ENCODE data around the gene XPO1.
"Not testable (repeated sequence)": the region's sequence is repeated elsewhere in the genome, so short reads cannot be mapped to it uniquely, and the experiment has no call there.

The XPO1 gene

GRCh38 chr2:61538200-61538919, at the start of gene XPO1:
Gene XPO1, minus strand, starts transcription at chr2:61538356. Its CDS starts 4,459 bp downstream, at chr2:61533897.
- DNase-seq, result peak; percentile 99

- not testable (repeated sequence) for DNase-seq
Observed at GRCh38 chr2:61586928-61587327, 48.8 kb upstream of the XPO1 start.

GRCh38 chr2:61585383-61585782, 47.2 kb upstream of the XPO1 start:
- DNase-seq, result no peak

GRCh38 chr2:61584368-61584767, 46.2 kb upstream of the XPO1 start:
- DNase-seq, result not testable (repeated sequence)

GRCh38 chr2:61582165-61582564, 44.0 kb upstream of the XPO1 start:
- no peak for DNase-seq

GRCh38 chr2:61581716-61582115, 43.6 kb upstream of the XPO1 start:
- no peak for DNase-seq

GRCh38 chr2:61575447-61575859, 37.3 kb upstream of the XPO1 start:
- no peak for DNase-seq

GRCh38 chr2:61566566-61566965, 28.4 kb upstream of the XPO1 start:
- DNase-seq, result no peak

GRCh38 chr2:61562615-61563014, 24.5 kb upstream of the XPO1 start:
- DNase-seq, result no peak

GRCh38 chr2:61558160-61558559, 20.0 kb upstream of the XPO1 start:
- DNase-seq, result no peak

GRCh38 chr2:61557381-61557780, 19.2 kb upstream of the XPO1 start:
- DNase-seq, result no peak

GRCh38 chr2:61554604-61555003, 16.4 kb upstream of the XPO1 start:
- no peak for DNase-seq

GRCh38 chr2:61550375-61551209, 12.4 kb upstream of the XPO1 start:
- DNase-seq, result no peak

- peak; percentile 24 for DNase-seq
Observed at GRCh38 chr2:61549546-61549945, 11.4 kb upstream of the XPO1 start.

GRCh38 chr2:61543062-61543461, 4.9 kb upstream of the XPO1 start:
- DNase-seq, result no peak

GRCh38 chr2:61540167-61540566, 2.0 kb upstream of the XPO1 start:
- not testable (repeated sequence) for DNase-seq

- peak; percentile 92 for DNase-seq
Observed at GRCh38 chr2:61538920-61539520, 864 bp upstream of the XPO1 start.

- no peak for DNase-seq
Observed at GRCh38 chr2:61537950-61538199, 281 bp downstream of the XPO1 start.

GRCh38 chr2:61537277-61537949, 743 bp downstream of the XPO1 start:
- no peak for DNase-seq

- peak; percentile 91 for DNase-seq
Observed at GRCh38 chr2:61536572-61537276, 1.4 kb downstream of the XPO1 start.

GRCh38 chr2:61536180-61536571, 2.0 kb downstream of the XPO1 start:
- no peak for DNase-seq

GRCh38 chr2:61535449-61535848, 2.7 kb downstream of the XPO1 start:
- no peak for DNase-seq

GRCh38 chr2:61534926-61535325, 3.2 kb downstream of the XPO1 start:
- no peak for DNase-seq

All from NCI-H2171 treated with DMSO at 0.1 percent for 48 hours (cell line).